SK-N-MC (cell line): Measurements from ENCODE around the gene USP16.

Experiments
- EZH2 ChIP-seq: fragments of 200-600 bp; sonication (generic); IDR thresholded peaks from one replicate; pipeline ENCODE4 v1.6.1; 2017; ENCODE audit warnings: antibody characterized with exemption
- POLR2AphosphoS5 ChIP-seq: IDR thresholded peaks from 2 replicates; pipeline ENCODE4 v1.6.1; 2012; ENCODE audit warnings: mild to moderate bottlenecking, low read depth, low read length, borderline replicate concordance

DNA sequence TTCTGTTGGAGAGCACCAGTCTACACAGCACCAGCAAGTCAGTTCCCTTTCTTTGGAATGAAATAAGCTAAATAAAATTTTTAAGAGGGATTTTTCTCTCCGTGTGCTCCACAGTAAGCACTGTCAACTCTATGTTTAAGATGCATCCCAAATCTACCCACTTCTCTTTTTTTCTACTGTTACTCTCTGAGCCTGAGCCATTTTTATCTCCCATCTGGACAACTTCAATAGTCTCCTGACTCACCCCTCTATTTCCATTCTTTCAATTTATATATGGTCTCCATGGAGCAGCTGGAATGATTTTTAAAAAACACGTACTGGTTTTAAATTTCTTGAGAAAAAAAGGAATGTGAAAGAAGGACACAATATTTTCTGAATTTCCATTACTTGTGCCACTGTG, 73.7 kb downstream of the USP16 start:
- no peak for TF ChIP-seq POLR2AphosphoS5
- TF ChIP-seq EZH2: no peak
